Measurements from ENCODE around the gene KCNK10.

Gene KCNK10

DNA sequence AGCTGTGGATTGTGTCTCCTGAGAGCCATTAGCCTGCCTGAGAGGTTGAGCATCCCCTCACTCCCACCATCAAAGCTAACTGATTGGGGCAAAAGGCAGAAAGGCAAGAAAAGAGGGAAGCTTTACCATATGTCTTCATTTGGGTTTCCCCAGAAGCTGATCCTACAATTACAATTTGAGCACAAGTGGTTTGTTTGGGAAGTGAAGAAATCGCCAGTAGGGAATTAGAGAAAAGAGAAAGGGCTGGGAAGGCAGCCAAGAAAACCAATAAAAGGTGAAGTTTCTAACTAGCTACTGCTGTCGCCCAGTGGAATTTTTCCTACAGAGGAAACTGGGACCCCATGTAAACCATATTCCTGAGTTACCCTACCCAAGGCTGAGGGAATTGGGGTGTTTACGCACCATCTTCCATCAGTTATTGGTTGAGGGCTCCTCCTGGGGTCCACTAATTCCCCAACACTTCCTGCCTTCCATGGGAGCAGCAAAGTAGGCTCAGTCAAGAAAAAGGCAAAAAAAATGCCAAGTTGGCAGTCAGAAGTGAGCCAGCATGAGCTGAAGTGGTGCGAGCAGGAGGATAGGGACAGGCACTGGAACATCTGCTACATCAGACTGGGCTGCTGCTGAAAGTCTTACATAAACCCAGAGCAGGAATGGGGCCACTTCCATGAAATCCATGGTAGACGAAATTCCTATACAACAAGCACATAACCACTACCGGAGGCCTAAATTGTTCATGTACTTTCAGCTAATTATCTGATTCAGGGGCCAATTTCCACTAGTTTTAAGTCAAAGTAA is 17.3 kb downstream of the KCNK10 start:
- Histone ChIP-seq H3K4me3 (ENCODE audit: insufficient read depth, low read length, poor library complexity, severe bottlenecking) (no peak overlapping the region), H2AFZ (ENCODE audit: low read depth, low read length, severe bottlenecking) (no peak overlapping the region), H3K9ac (ENCODE audit: low read length) (no peak overlapping the region), H3K9me2 (replicated peaks; ENCODE audit: insufficient read depth, low read length) (no peaks in the 10 kb centered on the region), H3K4me2 (ENCODE audit: low read depth, low read length, poor library complexity, severe bottlenecking) (no peak overlapping the region), H3F3A (ENCODE audit: insufficient read depth) (no peaks in the 10 kb centered on the region), H3K27ac (ENCODE audit: low read depth, low read length) (no peak overlapping the region), H3K36me3 (ENCODE audit: low read length) (no peaks in the 10 kb centered on the region), H4K20me1 (ENCODE audit: low read depth, low read length) (no peaks in the 10 kb centered on the region), H3K9me3 (ENCODE audit: insufficient read depth, low read length) (no peaks in the 10 kb centered on the region), H3K27me3 (ENCODE audit: low read length) (no peaks in the 10 kb centered on the region), H3K79me2 (ENCODE audit: insufficient read depth, low read length) (no peaks in the 10 kb centered on the region)
- TF ChIP-seq, protein P1, sequence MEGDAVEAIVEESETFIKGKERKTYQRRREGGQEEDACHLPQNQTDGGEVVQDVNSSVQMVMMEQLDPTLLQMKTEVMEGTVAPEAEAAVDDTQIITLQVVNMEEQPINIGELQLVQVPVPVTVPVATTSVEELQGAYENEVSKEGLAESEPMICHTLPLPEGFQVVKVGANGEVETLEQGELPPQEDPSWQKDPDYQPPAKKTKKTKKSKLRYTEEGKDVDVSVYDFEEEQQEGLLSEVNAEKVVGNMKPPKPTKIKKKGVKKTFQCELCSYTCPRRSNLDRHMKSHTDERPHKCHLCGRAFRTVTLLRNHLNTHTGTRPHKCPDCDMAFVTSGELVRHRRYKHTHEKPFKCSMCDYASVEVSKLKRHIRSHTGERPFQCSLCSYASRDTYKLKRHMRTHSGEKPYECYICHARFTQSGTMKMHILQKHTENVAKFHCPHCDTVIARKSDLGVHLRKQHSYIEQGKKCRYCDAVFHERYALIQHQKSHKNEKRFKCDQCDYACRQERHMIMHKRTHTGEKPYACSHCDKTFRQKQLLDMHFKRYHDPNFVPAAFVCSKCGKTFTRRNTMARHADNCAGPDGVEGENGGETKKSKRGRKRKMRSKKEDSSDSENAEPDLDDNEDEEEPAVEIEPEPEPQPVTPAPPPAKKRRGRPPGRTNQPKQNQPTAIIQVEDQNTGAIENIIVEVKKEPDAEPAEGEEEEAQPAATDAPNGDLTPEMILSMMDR (IDR thresholded peaks at IDR 0.05; ENCODE audit: insufficient read depth, low read length, poor library complexity, severe bottlenecking), result no peak
- no peak for TF ChIP-seq EZH2phosphoT487 (conservative IDR thresholded peaks at IDR 0.05; ENCODE audit: low read length)

GRCh38 chr14:88303041-88303440 is 20.0 kb downstream of the KCNK10 start:
- H3K4me3 ChIP-seq (ENCODE audit: insufficient read depth, low read length, poor library complexity, severe bottlenecking), result no peak overlapping the region
- H3K27ac ChIP-seq (ENCODE audit: low read depth, low read length), result no peak overlapping the region
- H3K4me2 ChIP-seq (ENCODE audit: low read depth, low read length, poor library complexity, severe bottlenecking), result no peak overlapping the region
- no peaks in the 10 kb centered on the region for H3K36me3 ChIP-seq (ENCODE audit: low read length)
- H3K9me2 ChIP-seq (replicated peaks; ENCODE audit: insufficient read depth, low read length), result no peaks in the 10 kb centered on the region
- no peaks in the 10 kb centered on the region for H4K20me1 ChIP-seq (ENCODE audit: low read depth, low read length)
- TF ChIP-seq, protein P1 (IDR thresholded peaks at IDR 0.05; ENCODE audit: insufficient read depth, low read length, poor library complexity, severe bottlenecking), result no peak
- TF ChIP-seq EZH2phosphoT487 (conservative IDR thresholded peaks at IDR 0.05; ENCODE audit: low read length), result no peak
- no peaks in the 10 kb centered on the region for H3K79me2 ChIP-seq (ENCODE audit: insufficient read depth, low read length)
- no peak overlapping the region for H3K9ac ChIP-seq (ENCODE audit: low read length)
- no peak overlapping the region for H2AFZ ChIP-seq (ENCODE audit: low read depth, low read length, severe bottlenecking)
- no peaks in the 10 kb centered on the region for H3F3A ChIP-seq (ENCODE audit: insufficient read depth)
- H3K9me3 ChIP-seq (ENCODE audit: insufficient read depth, low read length), result no peaks in the 10 kb centered on the region
- H3K27me3 ChIP-seq (ENCODE audit: low read length), result no peaks in the 10 kb centered on the region

DNA sequence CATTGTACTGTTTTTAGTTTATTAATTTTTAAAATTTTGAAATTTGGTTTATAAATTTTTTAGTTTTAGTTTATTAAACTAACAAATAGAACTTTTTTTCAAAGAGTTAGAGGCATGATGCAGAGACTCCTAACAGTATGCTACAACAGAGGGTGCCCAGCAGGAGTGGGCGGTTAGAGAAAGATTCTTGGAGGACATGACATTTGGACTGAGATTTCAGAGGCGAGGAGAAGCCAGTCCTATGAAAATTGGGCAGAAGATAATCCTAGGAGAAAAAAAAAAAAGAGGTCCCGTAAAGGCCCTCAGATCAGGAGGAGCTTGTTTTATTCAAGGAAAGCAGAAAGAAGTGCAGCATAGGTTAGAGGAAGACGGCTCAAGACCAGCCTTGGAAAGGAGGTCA is 21.7 kb downstream of the KCNK10 start:
- Histone ChIP-seq H3K4me3 (ENCODE audit: insufficient read depth, low read length, poor library complexity, severe bottlenecking) (no peak overlapping the region), H3K9ac (ENCODE audit: low read length) (no peak overlapping the region), H3K27me3 (ENCODE audit: low read length) (no peaks in the 10 kb centered on the region), H4K20me1 (ENCODE audit: low read depth, low read length) (no peaks in the 10 kb centered on the region), H3K9me2 (replicated peaks; ENCODE audit: insufficient read depth, low read length) (no peaks in the 10 kb centered on the region), H3K4me2 (ENCODE audit: low read depth, low read length, poor library complexity, severe bottlenecking) (no peak overlapping the region), H3K9me3 (ENCODE audit: insufficient read depth, low read length) (no peaks in the 10 kb centered on the region), H3K27ac (ENCODE audit: low read depth, low read length) (no peak overlapping the region), H3K79me2 (ENCODE audit: insufficient read depth, low read length) (no peaks in the 10 kb centered on the region), H3K36me3 (ENCODE audit: low read length) (no peaks in the 10 kb centered on the region), H2AFZ (ENCODE audit: low read depth, low read length, severe bottlenecking) (no peak overlapping the region), H3F3A (ENCODE audit: insufficient read depth) (no peaks in the 10 kb centered on the region)
- no peak for TF ChIP-seq EZH2phosphoT487 (conservative IDR thresholded peaks at IDR 0.05; ENCODE audit: low read length)
- TF ChIP-seq, protein P1 (IDR thresholded peaks at IDR 0.05; ENCODE audit: insufficient read depth, low read length, poor library complexity, severe bottlenecking), result no peak
